ENCODE results near the gene MIOS.
"Not testable (repeated sequence)": the region's sequence is repeated elsewhere in the genome, so short reads cannot be mapped to it uniquely, and the experiment has no call there.

MIOS gene

GRCh38 chr7:7554649-7555575, 11.8 kb upstream of the MIOS start:
- no peak for DNase-seq

GRCh38 chr7:7556852-7557251, 9.8 kb upstream of the MIOS start:
- DNase-seq = no peak

- no peak for DNase-seq
These were observed 9.4 kb upstream of the MIOS start for GRCh38 chr7:7557252-7557651.

GRCh38 chr7:7561591-7561990, 5.1 kb upstream of the MIOS start:
- not testable (repeated sequence) for DNase-seq

- no peak for DNase-seq
These were observed 3.9 kb upstream of the MIOS start for GRCh38 chr7:7562736-7563135.

- DNase-seq = no peak
These were observed 3.4 kb upstream of the MIOS start for GRCh38 chr7:7563269-7563668.

GRCh38 chr7:7563813-7564212, 2.9 kb upstream of the MIOS start:
- no peak for DNase-seq

- DNase-seq = no peak
These were observed 2.3 kb upstream of the MIOS start for GRCh38 chr7:7564323-7564780.

- DNase-seq = no peak
These were observed 1.5 kb upstream of the MIOS start for GRCh38 chr7:7565018-7565680.

GRCh38 chr7:7565746-7566650, 686 bp upstream of the MIOS start:
- no peak for DNase-seq

GRCh38 chr7:7567898-7568531, 1.3 kb downstream of the MIOS start:
- no peak for DNase-seq

GRCh38 chr7:7568553-7568952, 1.9 kb downstream of the MIOS start:
- no peak for DNase-seq

GRCh38 chr7:7569081-7569527, 2.4 kb downstream of the MIOS start:
- peak; percentile 37 for DNase-seq

- DNase-seq = peak; percentile 20
These were observed 2.9 kb downstream of the MIOS start for GRCh38 chr7:7569615-7570014.

- DNase-seq = no peak
These were observed 3.9 kb downstream of the MIOS start for GRCh38 chr7:7570584-7570983.

- DNase-seq = no peak
These were observed 7.0 kb downstream of the MIOS start for GRCh38 chr7:7573701-7574100.

GRCh38 chr7:7576344-7576743, 9.7 kb downstream of the MIOS start:
- DNase-seq = no peak

GRCh38 chr7:7577888-7578287, 11.2 kb downstream of the MIOS start:
- no peak for DNase-seq

GRCh38 chr7:7579638-7580037, 13.0 kb downstream of the MIOS start:
- DNase-seq = no peak

GRCh38 chr7:7581531-7582179, 15.0 kb downstream of the MIOS start:
- no peak for DNase-seq

GRCh38 chr7:7582596-7582995, 15.9 kb downstream of the MIOS start:
- DNase-seq = no peak

- DNase-seq = no peak
These were observed 17.0 kb downstream of the MIOS start for GRCh38 chr7:7583731-7584130.
